K562 (cell line): ENCODE results near the gene ISYNA1. TPM values are rescaled to one million over a fixed set of nuclear protein-coding genes. Genes with fewer than 3 reads are reported as not detected.

ENCODE experiments used
- MTA3 ChIP-seq: fragments of 450-650 bp; formaldehyde crosslinking; IDR thresholded peaks from 2 replicates; pipeline ENCODE4 v1.6.1; 2017; ENCODE audit warnings: mild to moderate bottlenecking, borderline replicate concordance
- MYC ChIP-seq, 2 experiments: fragments of 250-450 bp in 1 of 2; sonication (Bioruptor Pico) in 1 of 2; IDR thresholded peaks; 2 replicates each; pipeline versions ENCODE4 v1.5.1 to v1.6.1; 2012 to 2021; ENCODE audit warnings: low read depth in 2 of 2, borderline replicate concordance in 1 of 2, improper control_type of control experiment in 1 of 2, low read length in 1 of 2, mild to moderate bottlenecking in 1 of 2, moderate library complexity in 1 of 2
- POLR2G ChIP-seq: fragments of 200-400 bp; formaldehyde crosslinking; IDR thresholded peaks from 2 replicates; pipeline ENCODE4 v1.6.1; 2017; ENCODE audit warnings: low read depth, mild to moderate bottlenecking, antibody characterized with exemption, low read length, moderate library complexity
- PTRF ChIP-seq: fragments of 450-650 bp; IDR thresholded peaks from 2 replicates; pipeline ENCODE4 v1.6.1; 2016; ENCODE audit warnings: mild to moderate bottlenecking, missing genetic modification characterization, missing compliant biosample characterization
- SIRT6 ChIP-seq: IDR thresholded peaks from one replicate; pipeline ENCODE4 v1.6.1; 2012; ENCODE audit warnings: low read depth, mild to moderate bottlenecking, control low read depth, inconsistent platforms, low read length, moderate library complexity
- ZBTB17 ChIP-seq: fragments of 450-650 bp; formaldehyde crosslinking; IDR thresholded peaks from 2 replicates; pipeline ENCODE4 v1.4.0; 2020; ENCODE audit warnings: mild to moderate bottlenecking
- ZNF347 ChIP-seq: fragments of 450-650 bp; formaldehyde crosslinking; IDR thresholded peaks from 2 replicates; pipeline ENCODE4 v1.4.0; 2020; ENCODE audit warnings: low read depth, mild to moderate bottlenecking, moderate library complexity
- polyA plus RNA-seq, 8 experiments: library from polyadenylated mRNA; depleted of rRNA in 4 of 8; stranded (reverse) in 5 of 8; unstranded in 3 of 8; fragments of >200 nt; fragmentation: Nextera tagmentation in 2 of 8; fragmentation: Illumina TruSeq in 1 of 8; extraction: Ambion mirVana in 2 of 8; extraction: Trizol in 1 of 8; gene quantifications; 2 replicates each; pipeline versions ENCODE4 v1.2.1 to v1.2.3, GENCODE V29; 2011 to 2014; ENCODE audit warnings: inconsistent platforms in 1 of 8, missing spikeins in 1 of 8
- total RNA-seq, 7 experiments: library from RNA; depleted of rRNA in 6 of 7; stranded (reverse); fragments of >200 nt in 6 of 7; fragmentation: Illumina TruSeq in 2 of 7; extraction: Trizol in 2 of 7; gene quantifications; 2 replicates each; pipeline versions ENCODE4 v1.2.1 to v1.2.3, GENCODE V29; 2011 to 2021; ENCODE audit warnings: low replicate concordance in 1 of 7
- TF ChIP-seq, protein P1 (sequence below): fragments of 250-450 bp; sonication (Bioruptor Pico); IDR thresholded peaks from 2 replicates; pipeline ENCODE4 v1.5.0; 2020; ENCODE audit warnings: mild to moderate bottlenecking, borderline replicate concordance
- TF ChIP-seq, protein P2 (sequence below), 2 experiments: fragments of 450-650 bp; formaldehyde crosslinking in 1 of 2; IDR thresholded peaks; 2 replicates each; pipeline versions ENCODE4 v1.4.0 to v1.6.1; 2014 to 2020; ENCODE audit warnings: mild to moderate bottlenecking in 2 of 2, borderline replicate concordance in 1 of 2, low read depth in 1 of 2
- TF ChIP-seq, protein P3 (sequence below), 2 experiments: fragments of 200-800 bp in 1 of 2; sonication (Bioruptor generic) in 1 of 2; sonication (generic) in 1 of 2; formaldehyde crosslinking in 1 of 2; IDR thresholded peaks in 1 of 2; conservative IDR thresholded peaks in 1 of 2; 2 replicates each; pipeline versions ENCODE4 v1.5.0 to v1.6.1; 2016 to 2020; ENCODE audit warnings: missing compliant biosample characterization in 1 of 2, missing genetic modification characterization in 1 of 2, missing genetic modification reagents in 1 of 2
- TF ChIP-seq, protein P4 (sequence below): fragments of 200-800 bp; sonication (Bioruptor generic); IDR thresholded peaks from 2 replicates; pipeline ENCODE4 v1.6.1; 2017; ENCODE audit warnings: missing genetic modification characterization, missing compliant biosample characterization

The ISYNA1 gene
- total and polyA plus RNA-seq, 9 of the 15 experiments (the other 6 are each of a cell fraction or from before 2014, with no cell fraction given) = 21.8 to 460 (median 93.2) TPM

DNA sequence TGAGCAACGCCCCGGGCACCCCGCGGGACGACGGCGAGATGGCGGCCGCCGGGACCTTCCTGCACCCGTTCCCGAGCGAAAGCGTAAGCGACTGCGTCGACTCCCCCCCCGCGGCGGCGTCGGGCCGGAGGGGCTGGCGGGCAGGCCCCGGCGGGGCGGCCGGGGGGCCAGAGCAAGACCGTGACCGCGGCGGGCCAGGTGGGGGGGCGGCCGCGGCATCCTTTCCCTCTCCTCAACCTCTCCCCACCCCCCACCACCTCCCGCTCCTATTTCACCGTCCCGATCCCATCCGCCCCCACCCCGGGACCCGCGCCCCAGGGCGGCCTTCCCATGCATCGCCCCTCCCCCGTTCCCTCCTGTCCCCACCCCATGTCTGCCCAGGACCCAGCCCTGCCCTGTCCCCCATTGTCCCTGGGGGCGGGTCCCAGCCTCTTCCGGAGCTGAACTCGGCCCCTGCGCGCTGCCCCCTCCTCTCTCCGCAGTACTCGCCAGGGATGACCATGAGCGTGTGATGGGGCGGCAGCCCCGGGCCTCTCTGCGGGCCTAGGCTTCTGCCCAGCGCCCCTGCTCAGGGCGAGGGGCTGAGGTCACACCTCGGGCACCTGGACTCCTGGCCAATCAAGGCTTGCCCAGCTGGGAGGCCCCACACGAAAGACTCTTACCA, 4.1 kb downstream of the ISYNA1 start (continued):
- TF ChIP-seq SIRT6 (peak; percentile 62), ZBTB17 (CRISPR knock-in tag) (0 out of 2 replicates have a peak, but pooled peaks have one; percentile 28), MYC (IDR thresholded peaks at IDR 0.05; ENCODE audit: low read depth, low read length) (no peak), MYC (CRISPR knock-in tag; IDR thresholded peaks at IDR 0.05; ENCODE audit: borderline replicate concordance, low read depth) (peak; percentile 49; the same call in 1 of the 2 replicates), PTRF (tag) (no peak), POLR2G (peak; percentile 56), MTA3 (no peak), ZNF347 (0 out of 2 replicates have a peak, but pooled peaks have one; percentile 29)
- TF ChIP-seq, protein P1, sequence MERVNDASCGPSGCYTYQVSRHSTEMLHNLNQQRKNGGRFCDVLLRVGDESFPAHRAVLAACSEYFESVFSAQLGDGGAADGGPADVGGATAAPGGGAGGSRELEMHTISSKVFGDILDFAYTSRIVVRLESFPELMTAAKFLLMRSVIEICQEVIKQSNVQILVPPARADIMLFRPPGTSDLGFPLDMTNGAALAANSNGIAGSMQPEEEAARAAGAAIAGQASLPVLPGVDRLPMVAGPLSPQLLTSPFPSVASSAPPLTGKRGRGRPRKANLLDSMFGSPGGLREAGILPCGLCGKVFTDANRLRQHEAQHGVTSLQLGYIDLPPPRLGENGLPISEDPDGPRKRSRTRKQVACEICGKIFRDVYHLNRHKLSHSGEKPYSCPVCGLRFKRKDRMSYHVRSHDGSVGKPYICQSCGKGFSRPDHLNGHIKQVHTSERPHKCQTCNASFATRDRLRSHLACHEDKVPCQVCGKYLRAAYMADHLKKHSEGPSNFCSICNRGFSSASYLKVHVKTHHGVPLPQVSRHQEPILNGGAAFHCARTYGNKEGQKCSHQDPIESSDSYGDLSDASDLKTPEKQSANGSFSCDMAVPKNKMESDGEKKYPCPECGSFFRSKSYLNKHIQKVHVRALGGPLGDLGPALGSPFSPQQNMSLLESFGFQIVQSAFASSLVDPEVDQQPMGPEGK (CRISPR knock-in tag) = 0 out of 2 replicates have a peak, but pooled peaks have one; percentile 16
- TF ChIP-seq, protein P2, sequence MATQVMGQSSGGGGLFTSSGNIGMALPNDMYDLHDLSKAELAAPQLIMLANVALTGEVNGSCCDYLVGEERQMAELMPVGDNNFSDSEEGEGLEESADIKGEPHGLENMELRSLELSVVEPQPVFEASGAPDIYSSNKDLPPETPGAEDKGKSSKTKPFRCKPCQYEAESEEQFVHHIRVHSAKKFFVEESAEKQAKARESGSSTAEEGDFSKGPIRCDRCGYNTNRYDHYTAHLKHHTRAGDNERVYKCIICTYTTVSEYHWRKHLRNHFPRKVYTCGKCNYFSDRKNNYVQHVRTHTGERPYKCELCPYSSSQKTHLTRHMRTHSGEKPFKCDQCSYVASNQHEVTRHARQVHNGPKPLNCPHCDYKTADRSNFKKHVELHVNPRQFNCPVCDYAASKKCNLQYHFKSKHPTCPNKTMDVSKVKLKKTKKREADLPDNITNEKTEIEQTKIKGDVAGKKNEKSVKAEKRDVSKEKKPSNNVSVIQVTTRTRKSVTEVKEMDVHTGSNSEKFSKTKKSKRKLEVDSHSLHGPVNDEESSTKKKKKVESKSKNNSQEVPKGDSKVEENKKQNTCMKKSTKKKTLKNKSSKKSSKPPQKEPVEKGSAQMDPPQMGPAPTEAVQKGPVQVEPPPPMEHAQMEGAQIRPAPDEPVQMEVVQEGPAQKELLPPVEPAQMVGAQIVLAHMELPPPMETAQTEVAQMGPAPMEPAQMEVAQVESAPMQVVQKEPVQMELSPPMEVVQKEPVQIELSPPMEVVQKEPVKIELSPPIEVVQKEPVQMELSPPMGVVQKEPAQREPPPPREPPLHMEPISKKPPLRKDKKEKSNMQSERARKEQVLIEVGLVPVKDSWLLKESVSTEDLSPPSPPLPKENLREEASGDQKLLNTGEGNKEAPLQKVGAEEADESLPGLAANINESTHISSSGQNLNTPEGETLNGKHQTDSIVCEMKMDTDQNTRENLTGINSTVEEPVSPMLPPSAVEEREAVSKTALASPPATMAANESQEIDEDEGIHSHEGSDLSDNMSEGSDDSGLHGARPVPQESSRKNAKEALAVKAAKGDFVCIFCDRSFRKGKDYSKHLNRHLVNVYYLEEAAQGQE (IDR thresholded peaks at IDR 0.05; ENCODE audit: borderline replicate concordance) = no peak
- TF ChIP-seq, protein P2 (CRISPR knock-in tag; IDR thresholded peaks at IDR 0.05; ENCODE audit: low read depth) = peak; percentile 61; the same call in 1 of the 2 replicates
- TF ChIP-seq, protein P3, sequence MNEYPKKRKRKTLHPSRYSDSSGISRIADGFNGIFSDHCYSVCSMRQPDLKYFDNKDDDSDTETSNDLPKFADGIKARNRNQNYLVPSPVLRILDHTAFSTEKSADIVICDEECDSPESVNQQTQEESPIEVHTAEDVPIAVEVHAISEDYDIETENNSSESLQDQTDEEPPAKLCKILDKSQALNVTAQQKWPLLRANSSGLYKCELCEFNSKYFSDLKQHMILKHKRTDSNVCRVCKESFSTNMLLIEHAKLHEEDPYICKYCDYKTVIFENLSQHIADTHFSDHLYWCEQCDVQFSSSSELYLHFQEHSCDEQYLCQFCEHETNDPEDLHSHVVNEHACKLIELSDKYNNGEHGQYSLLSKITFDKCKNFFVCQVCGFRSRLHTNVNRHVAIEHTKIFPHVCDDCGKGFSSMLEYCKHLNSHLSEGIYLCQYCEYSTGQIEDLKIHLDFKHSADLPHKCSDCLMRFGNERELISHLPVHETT (CRISPR knock-in tag; conservative IDR thresholded peaks at IDR 0.05 in 1 of 2, IDR thresholded peaks at IDR 0.05 in 1 of 2) = 0 out of 4 replicates have a peak, but pooled peaks of 1 of the 2 experiments have one; percentile 60
- TF ChIP-seq, protein P4, sequence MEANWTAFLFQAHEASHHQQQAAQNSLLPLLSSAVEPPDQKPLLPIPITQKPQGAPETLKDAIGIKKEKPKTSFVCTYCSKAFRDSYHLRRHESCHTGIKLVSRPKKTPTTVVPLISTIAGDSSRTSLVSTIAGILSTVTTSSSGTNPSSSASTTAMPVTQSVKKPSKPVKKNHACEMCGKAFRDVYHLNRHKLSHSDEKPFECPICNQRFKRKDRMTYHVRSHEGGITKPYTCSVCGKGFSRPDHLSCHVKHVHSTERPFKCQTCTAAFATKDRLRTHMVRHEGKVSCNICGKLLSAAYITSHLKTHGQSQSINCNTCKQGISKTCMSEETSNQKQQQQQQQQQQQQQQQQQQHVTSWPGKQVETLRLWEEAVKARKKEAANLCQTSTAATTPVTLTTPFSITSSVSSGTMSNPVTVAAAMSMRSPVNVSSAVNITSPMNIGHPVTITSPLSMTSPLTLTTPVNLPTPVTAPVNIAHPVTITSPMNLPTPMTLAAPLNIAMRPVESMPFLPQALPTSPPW (CRISPR knock-in tag) = peak; percentile 91
